Karpas-422 (cell line): ENCODE data around the gene JAKMIP1. TPM values are rescaled to one million over a fixed set of nuclear protein-coding genes. Genes with fewer than 3 reads are reported as not detected.
"Not testable (repeated sequence)": the region's sequence is repeated elsewhere in the genome, so short reads cannot be mapped to it uniquely, and the experiment has no call there.

Source experiments
- DNase-seq: peaks from one replicate; pipeline ENCODE4 v3.0.0-alpha.2; 2015
- H2AFZ ChIP-seq: fragments of 200-600 bp; sonication (generic); 2 replicates; pipeline ENCODE4 v1.6.1; 2014; ENCODE audit warnings: antibody characterized with exemption, low read length, mixed read lengths
- H3K27ac ChIP-seq: fragments of 200-600 bp; sonication (generic); 2 replicates; pipeline ENCODE4 v1.5.1; 2014; ENCODE audit warnings: mild to moderate bottlenecking, low read length, moderate library complexity
- H3K27me3 ChIP-seq: fragments of 200-600 bp; sonication (generic); 2 replicates; pipeline ENCODE4 v1.6.1; 2014; ENCODE audit warnings: low read length, mixed read lengths
- H3K36me3 ChIP-seq: fragments of 200-600 bp; sonication (generic); 2 replicates; pipeline ENCODE4 v1.6.1; 2014; ENCODE audit warnings: low read length, mixed read lengths; ENCODE audit not compliant: insufficient read depth
- H3K4me1 ChIP-seq: fragments of 200-600 bp; sonication (generic); 2 replicates; pipeline ENCODE4 v1.6.1; 2014; ENCODE audit warnings: mild to moderate bottlenecking, low read length, mixed read lengths
- H3K4me2 ChIP-seq: fragments of 200-600 bp; sonication (generic); 2 replicates; pipeline ENCODE4 v1.6.1; 2014; ENCODE audit warnings: low read length, low read depth, mild to moderate bottlenecking; ENCODE audit not compliant: poor library complexity, severe bottlenecking
- H3K4me3 ChIP-seq: fragments of 200-600 bp; sonication (generic); 2 replicates; pipeline ENCODE4 v1.5.1; 2014; ENCODE audit warnings: mild to moderate bottlenecking, antibody characterized with exemption, low read length, mixed read lengths
- H3K79me2 ChIP-seq: fragments of 200-600 bp; sonication (generic); 2 replicates; pipeline ENCODE4 v1.6.1; 2014; ENCODE audit warnings: mild to moderate bottlenecking, low read length, mixed read lengths
- H3K9ac ChIP-seq: fragments of 200-600 bp; sonication (generic); 2 replicates; pipeline ENCODE4 v1.6.0; 2014; ENCODE audit warnings: low read length
- H3K9me2 ChIP-seq: fragments of 200-600 bp; sonication (generic), shearing (Covaris generic); replicated peaks from 2 replicates; pipeline ENCODE4 v1.6.0; 2014; ENCODE audit warnings: mild to moderate bottlenecking, low read length, moderate library complexity; ENCODE audit not compliant: insufficient read depth
- H3K9me3 ChIP-seq: fragments of 300-700, 200-600 bp; sonication (generic); 2 replicates; pipeline ENCODE4 v1.6.1; 2014; ENCODE audit warnings: low read length, mixed read lengths
- H4K20me1 ChIP-seq: fragments of 200-600 bp; sonication (generic); 2 replicates; pipeline ENCODE4 v1.6.1; 2014; ENCODE audit warnings: mild to moderate bottlenecking, antibody characterized with exemption, low read length, low read depth; ENCODE audit not compliant: insufficient read depth
- total RNA-seq: library from RNA; depleted of rRNA; stranded (reverse); fragments of >200 nt; shearing (Covaris generic); gene quantifications from 2 replicates; pipeline ENCODE4 v1.2.3, GENCODE V29; 2014; ENCODE audit warnings: low replicate concordance

The JAKMIP1 gene
- total RNA-seq, 1 experiment from 2014 or later = not detected

DNA sequence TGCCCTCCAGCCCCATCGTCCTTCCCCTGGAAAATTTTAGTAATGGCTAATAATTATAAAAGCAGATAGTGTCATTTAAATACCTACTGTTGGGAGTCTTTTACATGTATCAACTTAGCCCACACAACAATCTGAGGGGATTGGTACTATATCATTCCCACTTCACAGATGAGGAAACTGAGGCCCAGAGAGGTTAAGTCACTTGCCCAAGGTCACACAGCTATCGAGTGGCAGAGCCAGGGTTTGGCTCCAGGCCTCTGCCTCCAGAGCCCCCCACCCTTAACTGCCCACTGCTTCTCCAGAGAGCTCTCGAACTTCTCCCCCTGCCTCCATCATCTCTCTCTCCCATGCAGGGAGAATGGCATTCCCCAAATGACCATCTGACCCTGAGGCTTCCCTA lies 189.6 kb downstream of the JAKMIP1 start:
- Histone ChIP-seq H3K4me3 (no peak overlapping the region), H3K4me2 (no peak overlapping the region), H3K9me2 (no peaks in the 10 kb centered on the region), H3K9ac (no peak overlapping the region), H3K79me2 (no peaks in the 10 kb centered on the region), H2AFZ (no peak overlapping the region), H3K36me3 (no peaks in the 10 kb centered on the region), H3K27ac (no peak overlapping the region), H3K27me3 (peaks cover 4% of the 10 kb centered on the region; the same call in 1 of the 2 replicates), H3K9me3 (no peaks in the 10 kb centered on the region), H3K4me1 (peaks cover under 1% of the 10 kb centered on the region; the same call in 1 of the 2 replicates), H4K20me1 (no peaks in the 10 kb centered on the region)
- DNase-seq = no peak

DNA sequence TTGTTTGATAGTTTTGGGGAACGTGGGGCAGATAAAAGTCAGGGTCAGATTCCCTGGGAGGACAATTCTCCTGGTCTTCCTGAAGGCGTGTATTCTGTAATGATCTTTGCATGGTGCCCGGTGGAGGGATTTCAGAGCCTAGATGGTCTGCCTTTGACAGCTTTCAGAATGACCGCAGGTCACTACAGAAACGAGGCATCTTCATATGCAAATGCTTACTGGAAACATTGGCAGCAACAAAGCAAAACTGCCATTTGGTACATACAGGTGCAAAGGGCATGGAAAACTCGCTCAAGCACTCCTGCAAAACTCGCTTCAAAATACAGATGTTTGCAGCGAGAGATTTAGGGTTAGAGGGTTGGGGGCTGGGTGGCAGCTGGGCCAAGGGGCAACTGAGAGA lies 190.9 kb downstream of the JAKMIP1 start:
- Histone ChIP-seq H4K20me1 (no peaks in the 10 kb centered on the region), H2AFZ (no peak overlapping the region), H3K27me3 (peaks cover 4% of the 10 kb centered on the region; the same call in 1 of the 2 replicates), H3K4me3 (no peak overlapping the region), H3K9me2 (no peaks in the 10 kb centered on the region), H3K36me3 (no peaks in the 10 kb centered on the region), H3K79me2 (no peaks in the 10 kb centered on the region), H3K27ac (no peak overlapping the region), H3K9ac (no peak overlapping the region), H3K4me2 (no peak overlapping the region), H3K4me1 (peaks cover 9% of the 10 kb centered on the region), H3K9me3 (no peaks in the 10 kb centered on the region)
- no peak for DNase-seq

DNA sequence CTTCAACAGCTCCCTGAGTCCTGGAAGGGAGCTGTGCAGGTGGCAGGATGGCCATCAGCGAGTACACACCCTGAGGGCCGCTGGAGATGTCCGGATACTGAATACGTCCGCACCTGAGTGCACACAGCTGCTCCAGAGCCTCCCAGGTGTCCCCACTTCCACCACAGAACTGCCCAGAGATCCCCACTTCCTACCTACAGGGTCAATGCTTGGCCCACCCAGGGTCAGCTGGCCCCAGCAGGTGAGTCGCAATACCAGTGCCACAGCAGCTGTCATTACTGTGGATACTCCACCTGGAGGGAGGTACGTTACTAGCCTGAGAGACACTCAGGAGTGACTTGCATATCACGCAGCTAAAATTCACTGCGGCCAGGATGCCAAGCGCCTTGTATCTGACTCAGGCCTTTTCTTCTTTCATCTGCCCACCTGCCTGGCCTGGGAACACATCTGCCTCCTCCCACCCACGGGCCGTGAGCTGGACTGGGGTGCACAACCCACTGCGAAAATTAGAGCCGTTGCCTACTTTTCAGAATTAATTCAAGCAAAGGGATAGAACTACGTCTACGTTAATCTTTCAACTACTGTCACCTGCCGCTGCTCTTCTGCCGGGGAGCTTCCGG lies 191.5 kb downstream of the JAKMIP1 start:
- Histone ChIP-seq H3K4me3 (no peak overlapping the region), H3K79me2 (no peaks in the 10 kb centered on the region), H4K20me1 (no peaks in the 10 kb centered on the region), H3K4me2 (no peak overlapping the region), H3K27me3 (peaks cover 4% of the 10 kb centered on the region; the same call in 1 of the 2 replicates), H3K4me1 (peaks cover 9% of the 10 kb centered on the region), H3K9me3 (no peaks in the 10 kb centered on the region; the same call in 1 of the 2 replicates), H3K27ac (no peak overlapping the region), H3K9ac (no peak overlapping the region), H3K9me2 (no peaks in the 10 kb centered on the region), H2AFZ (no peak overlapping the region), H3K36me3 (no peaks in the 10 kb centered on the region)
- no peak for DNase-seq

DNA sequence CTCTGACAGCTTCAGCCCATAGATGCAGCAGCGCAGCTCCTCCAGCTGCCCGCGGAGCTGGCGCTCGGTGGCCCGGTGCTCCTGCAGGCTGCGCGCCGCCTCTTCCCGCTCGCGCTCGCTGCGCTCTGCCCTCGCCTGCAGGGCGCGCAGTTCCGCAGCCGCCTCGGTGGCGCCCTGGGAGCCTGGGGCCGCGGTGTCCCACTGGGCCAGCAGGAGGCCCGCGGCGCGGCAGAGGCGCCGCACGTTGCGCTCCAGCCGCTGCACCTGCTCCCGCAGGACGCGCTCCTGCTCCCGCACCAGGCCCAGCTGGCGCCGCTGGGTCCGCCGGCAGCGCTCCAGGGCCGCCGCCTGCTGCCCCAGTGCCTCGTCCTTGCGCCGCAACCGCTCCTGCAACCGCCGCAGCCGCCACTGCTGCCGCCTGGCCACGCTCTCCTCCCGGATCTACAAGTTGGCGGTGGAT lies 192.2 kb downstream of the JAKMIP1 start:
- Histone ChIP-seq H3K27ac (no peak overlapping the region), H4K20me1 (no peaks in the 10 kb centered on the region), H3K9me3 (no peaks in the 10 kb centered on the region; the same call in 1 of the 2 replicates), H2AFZ (no peak overlapping the region), H3K4me3 (no peak overlapping the region), H3K36me3 (no peaks in the 10 kb centered on the region), H3K4me2 (no peak overlapping the region), H3K9ac (no peak overlapping the region), H3K4me1 (peaks cover 9% of the 10 kb centered on the region), H3K9me2 (no peaks in the 10 kb centered on the region), H3K79me2 (no peaks in the 10 kb centered on the region), H3K27me3 (peaks cover 4% of the 10 kb centered on the region; the same call in 1 of the 2 replicates)
- DNase-seq = no peak

- no peak for DNase-seq
Observed at GRCh38 chr4:6005175-6005574, 195.2 kb downstream of the JAKMIP1 start.

GRCh38 chr4:6003485-6003884 lies 196.9 kb downstream of the JAKMIP1 start:
- H3K27me3 ChIP-seq, H4K20me1 ChIP-seq, H3K79me2 ChIP-seq, H3K4me2 ChIP-seq, H3K9me3 ChIP-seq, H3K9ac ChIP-seq, H3K4me3 ChIP-seq, H3K27ac ChIP-seq, H3K36me3 ChIP-seq, DNase-seq, H3K9me2 ChIP-seq, H2AFZ ChIP-seq: not testable (repeated sequence)
- H3K4me1 ChIP-seq = peaks cover 14% of the 10 kb centered on the region

More at GRCh38 chr4:6005175-6005574, 195.2 kb downstream of the JAKMIP1 start:
- H3K36me3 ChIP-seq = no peaks in the 10 kb centered on the region
- H3K9me2 ChIP-seq = no peaks in the 10 kb centered on the region
- H3K9me3 ChIP-seq = no peaks in the 10 kb centered on the region; the same call in 1 of the 2 replicates
- H3K4me3 ChIP-seq = no peak overlapping the region
- H3K4me2 ChIP-seq = no peak overlapping the region
- no peak overlapping the region for H3K27ac ChIP-seq
- H3K9ac ChIP-seq = no peak overlapping the region
- H3K27me3 ChIP-seq = no peaks in the 10 kb centered on the region
- H3K79me2 ChIP-seq = no peaks in the 10 kb centered on the region
- no peak overlapping the region for H2AFZ ChIP-seq
- H3K4me1 ChIP-seq = peaks cover 9% of the 10 kb centered on the region
- no peaks in the 10 kb centered on the region for H4K20me1 ChIP-seq

DNA sequence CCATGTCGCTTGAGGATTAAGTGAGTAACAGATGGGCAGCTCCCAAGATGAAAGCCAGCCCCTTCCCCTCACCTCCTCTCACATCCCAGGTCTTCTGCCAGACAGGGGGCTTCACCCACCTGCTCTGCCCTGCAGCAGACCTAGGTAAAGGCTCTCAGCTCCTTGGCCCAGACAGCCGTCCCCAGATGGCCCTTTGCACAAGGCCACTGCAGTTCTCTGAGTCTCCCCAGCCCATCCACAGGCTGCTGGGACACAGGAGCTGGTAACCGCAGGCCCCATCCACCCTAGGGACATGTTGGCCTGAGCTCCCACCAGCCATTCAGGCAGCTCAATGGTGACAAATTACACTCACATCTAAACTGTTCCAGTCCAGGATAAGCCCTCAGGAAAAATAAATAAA lies 197.4 kb downstream of the JAKMIP1 start:
- Histone ChIP-seq H4K20me1 (no peaks in the 10 kb centered on the region), H3K9me3 (no peaks in the 10 kb centered on the region; the same call in 1 of the 2 replicates), H3K4me3 (no peak overlapping the region), H3K9ac (no peak overlapping the region), H3K79me2 (no peaks in the 10 kb centered on the region), H3K27ac (no peak overlapping the region), H3K9me2 (no peaks in the 10 kb centered on the region), H3K27me3 (no peaks in the 10 kb centered on the region), H2AFZ (no peak overlapping the region), H3K4me2 (no peak overlapping the region), H3K4me1 (peaks cover 19% of the 10 kb centered on the region), H3K36me3 (no peaks in the 10 kb centered on the region)
- no peak for DNase-seq

GRCh38 chr4:6002492-6002833 lies 197.9 kb downstream of the JAKMIP1 start:
- Histone ChIP-seq H3K4me3 (no peak overlapping the region), H3K9me2 (no peaks in the 10 kb centered on the region), H3K27ac (no peak overlapping the region), H3K36me3 (no peaks in the 10 kb centered on the region), H4K20me1 (no peaks in the 10 kb centered on the region), H3K79me2 (no peaks in the 10 kb centered on the region), H3K4me1 (peaks cover 24% of the 10 kb centered on the region), H3K9ac (no peak overlapping the region), H3K4me2 (no peak overlapping the region), H3K9me3 (no peaks in the 10 kb centered on the region; the same call in 1 of the 2 replicates), H3K27me3 (no peaks in the 10 kb centered on the region), H2AFZ (no peak overlapping the region)
- no peak for DNase-seq
